Esophagus mucosa (tissue), 1 donor: ENCODE results near the gene FREM1. TPM values are rescaled to one million over a fixed set of nuclear protein-coding genes. Genes with fewer than 3 reads are reported as not detected.

Source experiments
- ATAC-seq: fragments of 200-7000 bp; cut with Tn5 transposase; one replicate; pipeline ENCODE4 v1.9.1; 2020
- total RNA-seq: library from RNA; stranded (reverse); gene quantifications from one replicate; pipeline ENCODE4 v1.2.4, GENCODE V29; 2023
- donor health status: DM: yes; HTN: yes; CAD: no.

The FREM1 gene
- total RNA-seq, 1 donor from 2014 or later: 0.20 TPM

DNA sequence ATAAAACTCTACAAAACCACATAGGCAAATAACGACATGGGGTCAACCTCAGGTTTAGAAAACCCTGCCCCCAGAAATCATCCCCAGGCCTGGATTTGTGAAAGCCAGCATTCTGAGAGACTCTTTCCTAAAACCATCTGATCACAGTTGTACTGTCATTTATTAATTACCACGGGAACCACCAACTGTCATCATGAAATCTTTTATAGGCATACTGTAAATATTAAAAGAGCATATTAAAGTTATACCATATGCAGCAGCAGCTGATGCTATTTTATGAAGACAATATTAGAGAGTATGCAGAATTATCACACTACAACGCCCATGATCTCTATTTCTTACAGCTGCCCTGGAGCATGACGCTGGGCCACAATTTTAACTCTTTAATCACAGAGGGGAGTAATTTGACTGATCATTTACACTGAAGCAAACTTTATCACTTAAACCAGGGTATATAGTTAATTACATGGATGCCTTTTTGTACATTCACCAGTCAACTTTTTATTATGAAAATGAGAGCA lies 208.0 kb downstream of the FREM1 start:
- no peak for ATAC-seq

DNA sequence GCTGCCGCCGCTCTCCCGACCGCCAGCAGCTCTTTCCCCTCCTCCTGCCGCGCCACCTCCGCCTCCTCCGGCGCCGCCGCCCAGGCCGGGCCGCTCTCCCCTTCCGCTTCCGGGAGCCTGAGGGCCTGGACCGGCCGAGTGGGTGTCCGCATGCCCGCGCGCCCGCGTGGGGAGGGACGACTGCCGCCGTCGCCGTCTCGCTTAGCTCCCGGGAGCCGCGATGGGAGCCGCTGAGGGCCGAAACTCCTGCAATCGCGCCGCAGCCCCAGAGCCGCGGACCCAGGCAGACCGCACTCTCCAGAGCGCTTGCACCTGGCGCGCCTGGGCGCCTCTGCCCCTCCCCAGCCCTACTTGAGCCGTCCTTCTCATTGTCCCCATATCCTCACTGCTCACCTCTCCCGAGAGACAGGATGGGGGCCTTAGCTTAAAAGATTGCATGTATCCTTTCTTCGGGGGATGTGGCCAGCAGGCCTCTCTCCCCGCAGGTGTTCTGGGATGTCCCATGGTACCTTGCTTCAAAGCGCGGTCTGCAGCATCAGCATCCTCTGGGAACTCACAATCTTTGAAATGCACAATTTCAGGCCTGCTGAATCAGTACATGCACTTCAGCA lies 216.9 kb downstream of the FREM1 start, which contains the start of gene ZDHHC21:
Gene ZDHHC21, minus strand, starts transcription at position 182 of the 611 bp plus-strand sequence. CDS start 19,092 bp downstream, outside the sequence.
- peak; percentile 93 for ATAC-seq

DNA sequence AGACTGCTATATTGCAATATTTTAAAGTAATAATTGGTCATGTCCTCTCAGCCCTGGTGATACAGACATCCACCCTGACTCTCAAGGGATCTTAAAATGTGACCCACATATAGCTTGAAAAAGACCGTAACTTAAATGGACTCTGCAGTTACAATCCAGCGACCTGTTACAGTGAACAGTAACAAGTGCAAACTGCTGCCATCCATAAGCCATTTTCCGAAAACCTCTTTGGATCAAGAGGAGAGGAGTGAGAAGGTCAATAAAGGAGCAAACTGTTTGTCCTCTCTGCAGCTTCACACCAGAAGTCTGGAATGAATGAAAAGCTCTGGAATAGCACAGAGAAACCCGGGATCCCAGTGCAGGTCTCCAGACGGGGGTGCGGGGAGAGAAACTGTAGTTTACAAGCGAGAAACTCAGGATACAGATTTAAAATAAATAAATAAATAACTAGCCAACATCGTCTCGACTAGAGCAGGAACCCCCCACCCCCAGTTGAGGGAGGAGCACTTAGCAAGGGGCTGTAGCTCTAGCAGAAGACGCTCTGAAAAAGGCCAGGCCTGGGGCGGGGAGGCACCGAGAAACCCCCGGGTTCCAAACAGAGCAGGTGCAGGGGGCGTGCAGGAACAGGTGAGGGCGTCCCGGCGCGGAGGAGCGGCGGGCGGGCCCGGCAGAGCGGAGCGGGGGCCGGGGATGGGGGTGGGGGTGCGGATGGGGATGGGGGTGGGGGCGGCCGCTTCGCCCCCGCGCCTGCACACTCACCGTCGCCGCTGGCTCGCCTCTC lies 217.6 kb downstream of the FREM1 start:
- ATAC-seq: peak; percentile 43

GRCh38 chr9:14690948-14691730 lies 219.1 kb downstream of the FREM1 start:
- ATAC-seq: peak; percentile 46

DNA sequence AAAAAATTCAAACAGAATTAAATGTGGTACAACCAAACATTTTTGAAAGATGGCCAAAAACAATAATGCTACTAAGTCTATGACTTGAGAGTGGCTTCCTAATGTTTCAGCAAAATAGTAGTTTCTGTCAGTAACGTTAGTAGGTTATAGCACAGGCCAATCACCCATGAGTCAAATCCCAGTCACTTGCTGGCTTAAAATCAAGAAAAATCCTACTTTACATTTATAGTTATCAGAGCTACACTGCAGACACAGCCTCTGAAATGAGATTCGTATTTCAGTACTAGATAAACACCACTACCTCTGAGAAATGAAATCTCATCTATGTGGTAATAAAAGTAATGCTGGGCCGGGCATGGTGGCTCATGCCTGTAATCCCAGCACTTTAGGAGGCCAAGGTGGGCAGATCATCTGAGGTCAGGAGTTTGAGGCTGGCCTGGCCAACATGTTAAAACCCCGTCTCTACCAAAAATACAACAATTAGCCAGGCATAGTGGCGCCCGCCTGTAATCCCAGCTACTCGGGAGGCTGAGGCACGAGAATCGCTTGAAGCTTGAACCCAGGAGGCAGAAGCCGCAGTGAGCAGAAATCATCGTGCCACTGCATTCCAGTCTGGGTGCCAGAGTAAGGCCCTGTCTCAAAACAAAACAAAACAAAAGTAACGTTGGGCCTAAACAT lies 223.0 kb downstream of the FREM1 start:
- no peak for ATAC-seq

- ATAC-seq: no peak
Observed at GRCh38 chr9:14686168-14686567, 224.1 kb downstream of the FREM1 start.

Other genes with a start within 250 kb of the FREM1 start
- gene ZDHHC21, start 217.0 kb downstream of the FREM1 start, total RNA-seq: 14.5 TPM
- not detected for gene CER1, start 187.7 kb downstream of the FREM1 start, total RNA-seq